Suprapubic skin (tissue), 4 donors: ENCODE measurements around the gene UQCC5. TPM values are rescaled to one million over a fixed set of nuclear protein-coding genes. Genes with fewer than 3 reads are reported as not detected.

Experiments used
- DNase-seq, 2 donors: peaks; one replicate each; pipeline ENCODE4 v3.0.0-alpha.2; 2019; ENCODE audit warnings: low spot score in 2 of 2
- H3K27ac ChIP-seq: fragments of 200-600 bp; sonication (generic); one replicate; pipeline ENCODE4 v1.5.1; 2019
- H3K27me3 ChIP-seq: fragments of 200-600 bp; sonication (generic); one replicate; pipeline ENCODE4 v1.5.1; 2019
- H3K36me3 ChIP-seq: fragments of 200-600 bp; sonication (generic); one replicate; pipeline ENCODE4 v1.5.1; 2019
- H3K4me1 ChIP-seq: fragments of 200-600 bp; sonication (generic); one replicate; pipeline ENCODE4 v1.5.1; 2019
- H3K4me3 ChIP-seq: fragments of 200-600 bp; sonication (generic); one replicate; pipeline ENCODE4 v1.5.1; 2019; ENCODE audit warnings: mild to moderate bottlenecking
- H3K9me3 ChIP-seq: fragments of 200-600 bp; sonication (generic); one replicate; pipeline ENCODE4 v1.5.1; 2019
- EP300 ChIP-seq: sonication (generic); formaldehyde crosslinking; IDR thresholded peaks from one replicate; pipeline ENCODE4 v1.6.1; 2017; ENCODE audit warnings: antibody characterized with exemption
- POLR2A ChIP-seq, 2 donors: fragments of 450-650 bp; IDR thresholded peaks; one replicate each; pipeline ENCODE4 v1.6.1; 2017; ENCODE audit warnings: antibody characterized with exemption in 2 of 2, mild to moderate bottlenecking in 2 of 2, moderate library complexity in 2 of 2
- POLR2AphosphoS5 ChIP-seq, 3 donors: sonication (generic); formaldehyde crosslinking; IDR thresholded peaks; one replicate each; pipeline ENCODE4 v1.6.1; 2017; ENCODE audit warnings: antibody characterized with exemption in 3 of 3
- WGBS: methylation state at CpG from one replicate; pipeline ENCODE4 v1.1.5; 2018; 5-methylcytosine and 5-hydroxymethylcytosine counted together
- total RNA-seq, 4 donors: library from RNA; depleted of rRNA; stranded (reverse); fragments of >200 nt; gene quantifications; one replicate each; pipeline ENCODE4 v1.1.0, GENCODE V29; 2016
- TF ChIP-seq, protein P1 (sequence below), 2 donors: fragments of 200-600 bp in 1 of 2; fragments of 450-650 bp in 1 of 2; sonication (generic) in 1 of 2; IDR thresholded peaks; one replicate each; pipeline ENCODE4 v1.5.1; 2016 to 2019; ENCODE audit warnings: antibody characterized with exemption in 2 of 2, mild to moderate bottlenecking in 1 of 2, moderate library complexity in 1 of 2

UQCC5 gene
- total RNA-seq, 4 donors from 2014 or later, result 0.68 to 4.0 (median 1.2) TPM

DNA sequence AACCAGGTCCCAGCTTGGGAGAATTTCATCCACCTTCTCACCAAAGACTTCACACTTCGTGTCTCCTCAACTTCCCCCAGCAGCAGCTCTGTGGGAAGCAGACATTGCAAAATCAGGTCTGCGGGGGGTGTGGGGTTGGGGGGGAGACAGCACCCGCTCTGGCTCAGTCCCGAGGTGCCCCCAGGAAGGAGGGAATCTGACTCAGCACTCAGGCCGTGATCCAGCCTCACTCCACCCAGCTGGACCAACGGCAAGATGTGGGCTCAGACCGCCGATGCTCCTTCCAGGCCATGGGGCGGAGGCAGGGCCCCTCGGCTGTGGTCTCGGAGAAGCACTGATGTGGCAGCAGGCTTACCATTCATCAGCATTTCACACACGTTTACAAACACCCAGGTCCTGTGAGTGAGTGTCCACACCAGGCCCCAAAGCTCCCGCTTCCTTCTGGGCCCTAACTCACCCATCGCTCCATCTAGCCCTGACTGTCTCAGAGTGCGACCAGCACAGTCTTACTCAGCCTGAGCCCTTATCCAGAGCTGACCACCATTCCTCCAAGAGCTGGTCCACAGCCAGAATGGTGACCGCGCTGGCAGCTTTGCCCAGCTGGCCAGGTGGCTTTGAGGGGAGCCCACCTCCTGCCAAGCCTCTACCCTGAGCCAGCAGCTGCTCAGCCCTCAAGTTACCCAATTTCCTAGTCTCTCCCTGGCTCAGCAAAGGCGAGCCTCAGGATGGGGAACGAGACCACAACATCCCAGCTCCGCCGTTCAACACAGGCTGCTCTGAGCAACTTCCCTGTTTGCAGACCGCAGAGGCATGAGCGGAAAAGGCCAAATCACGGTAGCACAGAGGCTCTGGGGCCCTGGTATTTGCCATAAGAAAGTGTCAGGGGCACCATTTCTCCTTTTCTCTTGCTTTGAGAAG, 38.0 kb upstream of the UQCC5 start:
- no peaks in the 10 kb centered on the region for H3K27me3 ChIP-seq
- no peak for DNase-seq
- TF ChIP-seq, protein P1, sequence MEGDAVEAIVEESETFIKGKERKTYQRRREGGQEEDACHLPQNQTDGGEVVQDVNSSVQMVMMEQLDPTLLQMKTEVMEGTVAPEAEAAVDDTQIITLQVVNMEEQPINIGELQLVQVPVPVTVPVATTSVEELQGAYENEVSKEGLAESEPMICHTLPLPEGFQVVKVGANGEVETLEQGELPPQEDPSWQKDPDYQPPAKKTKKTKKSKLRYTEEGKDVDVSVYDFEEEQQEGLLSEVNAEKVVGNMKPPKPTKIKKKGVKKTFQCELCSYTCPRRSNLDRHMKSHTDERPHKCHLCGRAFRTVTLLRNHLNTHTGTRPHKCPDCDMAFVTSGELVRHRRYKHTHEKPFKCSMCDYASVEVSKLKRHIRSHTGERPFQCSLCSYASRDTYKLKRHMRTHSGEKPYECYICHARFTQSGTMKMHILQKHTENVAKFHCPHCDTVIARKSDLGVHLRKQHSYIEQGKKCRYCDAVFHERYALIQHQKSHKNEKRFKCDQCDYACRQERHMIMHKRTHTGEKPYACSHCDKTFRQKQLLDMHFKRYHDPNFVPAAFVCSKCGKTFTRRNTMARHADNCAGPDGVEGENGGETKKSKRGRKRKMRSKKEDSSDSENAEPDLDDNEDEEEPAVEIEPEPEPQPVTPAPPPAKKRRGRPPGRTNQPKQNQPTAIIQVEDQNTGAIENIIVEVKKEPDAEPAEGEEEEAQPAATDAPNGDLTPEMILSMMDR (IDR thresholded peaks at IDR 0.05), result no peak
- TF ChIP-seq EP300, result no peak
- TF ChIP-seq POLR2A (IDR thresholded peaks at IDR 0.05), result no peak
- no peak for TF ChIP-seq POLR2AphosphoS5 (IDR thresholded peaks at IDR 0.05)
- H3K27ac ChIP-seq, result peak overlapping the region; percentile 31
- peaks cover under 1% of the 10 kb centered on the region for H3K36me3 ChIP-seq
- H3K4me3 ChIP-seq, result no peak overlapping the region
- WGBS, result 72% methylated on average over 19 of the region's 24 CpGs
- H3K9me3 ChIP-seq, result no peaks in the 10 kb centered on the region
- peaks cover 34% of the 10 kb centered on the region for H3K4me1 ChIP-seq

DNA sequence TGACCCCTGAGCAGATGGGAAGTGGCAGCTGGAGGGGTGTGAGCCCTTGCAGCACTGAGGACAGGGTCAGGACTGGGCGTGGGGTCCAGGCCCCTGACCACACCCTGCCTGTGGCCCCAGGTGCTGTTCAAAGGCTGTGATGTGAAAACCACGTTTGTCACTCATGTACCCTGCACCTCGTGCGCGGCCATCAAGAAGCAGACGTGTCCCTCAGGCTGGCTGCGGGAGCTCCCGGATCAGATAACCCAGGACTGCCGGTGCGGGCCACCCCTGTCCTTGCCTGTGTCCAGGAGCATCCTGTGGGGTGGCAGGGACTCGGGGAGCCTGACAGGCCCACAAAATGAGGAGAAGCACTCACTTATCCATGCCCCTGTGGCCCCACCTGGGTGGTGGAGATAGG, 35.4 kb upstream of the UQCC5 start:
- 73% methylated on average over 9 of the region's 11 CpGs for WGBS
- TF ChIP-seq, protein P1 (IDR thresholded peaks at IDR 0.05), result no peak
- TF ChIP-seq POLR2AphosphoS5 (IDR thresholded peaks at IDR 0.05) (no peak), POLR2A (IDR thresholded peaks at IDR 0.05) (no peak), EP300 (no peak)
- Histone ChIP-seq H3K27me3 (no peaks in the 10 kb centered on the region), H3K4me3 (no peak overlapping the region), H3K9me3 (no peaks in the 10 kb centered on the region), H3K36me3 (no peaks in the 10 kb centered on the region), H3K27ac (no peak overlapping the region), H3K4me1 (peaks cover 14% of the 10 kb centered on the region)
- DNase-seq, result no peak

DNA sequence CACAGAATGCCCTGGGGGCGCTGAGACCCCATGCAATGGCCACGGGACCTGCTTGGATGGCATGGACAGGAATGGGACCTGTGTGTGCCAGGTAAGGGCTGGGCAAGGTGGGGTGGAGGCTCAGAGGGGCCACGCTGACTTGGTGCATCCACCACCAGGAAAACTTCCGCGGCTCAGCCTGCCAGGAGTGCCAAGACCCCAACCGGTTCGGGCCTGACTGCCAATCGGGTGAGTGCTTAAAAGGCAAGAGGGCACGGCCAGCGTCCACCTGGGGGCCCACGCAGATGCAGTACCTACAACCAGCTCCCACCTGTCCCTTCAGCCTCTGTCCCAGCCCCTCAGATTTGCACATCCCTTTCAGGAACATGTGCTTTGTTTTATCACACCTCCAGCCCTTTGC, 34.4 kb upstream of the UQCC5 start:
- no peaks in the 10 kb centered on the region for H3K36me3 ChIP-seq
- TF ChIP-seq, protein P1 (IDR thresholded peaks at IDR 0.05), result no peak
- TF ChIP-seq EP300 (no peak), POLR2A (IDR thresholded peaks at IDR 0.05) (no peak), POLR2AphosphoS5 (IDR thresholded peaks at IDR 0.05) (no peak)
- no peak overlapping the region for H3K4me3 ChIP-seq
- H3K4me1 ChIP-seq, result peaks cover 10% of the 10 kb centered on the region
- no peaks in the 10 kb centered on the region for H3K9me3 ChIP-seq
- WGBS, result 87% methylated on average over 11 of the region's 11 CpGs
- H3K27ac ChIP-seq, result no peak overlapping the region
- DNase-seq, result no peak
- H3K27me3 ChIP-seq, result no peaks in the 10 kb centered on the region

DNA sequence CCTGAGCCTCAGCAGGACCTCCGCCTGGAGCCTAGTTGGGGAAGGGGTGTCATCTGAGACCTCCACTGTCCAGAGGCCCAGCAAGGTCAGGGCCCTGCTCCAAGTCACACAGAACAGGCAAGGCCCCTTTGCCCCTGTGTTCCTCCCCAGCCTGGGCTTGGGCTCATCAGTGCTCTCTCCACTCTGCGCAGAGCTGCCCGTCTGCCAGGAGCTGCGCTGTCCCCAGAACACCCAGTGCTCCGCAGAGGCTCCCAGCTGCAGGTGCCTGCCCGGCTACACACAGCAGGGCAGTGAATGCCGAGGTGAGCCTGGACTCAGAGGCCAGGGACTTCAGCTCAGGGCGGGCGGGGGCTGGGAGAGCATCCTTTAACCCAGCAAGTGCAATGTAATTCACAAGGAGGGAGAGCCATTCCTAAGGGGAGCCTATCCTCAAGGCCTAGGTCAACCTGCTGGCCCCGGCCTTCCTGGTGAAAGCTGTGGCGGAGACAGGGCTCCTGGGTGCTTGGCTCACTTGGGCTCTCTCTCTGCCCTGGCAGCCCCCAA, 33.5 kb upstream of the UQCC5 start:
- no peak for DNase-seq
- H3K4me3 ChIP-seq, result no peak overlapping the region
- no peaks in the 10 kb centered on the region for H3K36me3 ChIP-seq
- H3K27ac ChIP-seq, result no peak overlapping the region
- TF ChIP-seq, protein P1 (IDR thresholded peaks at IDR 0.05), result no peak
- TF ChIP-seq EP300 (no peak), POLR2AphosphoS5 (IDR thresholded peaks at IDR 0.05) (no peak), POLR2A (IDR thresholded peaks at IDR 0.05) (no peak)
- no peaks in the 10 kb centered on the region for H3K9me3 ChIP-seq
- H3K27me3 ChIP-seq, result no peaks in the 10 kb centered on the region
- H3K4me1 ChIP-seq, result peaks cover 7% of the 10 kb centered on the region
- 87% methylated on average over 3 of the region's 11 CpGs for WGBS

DNA sequence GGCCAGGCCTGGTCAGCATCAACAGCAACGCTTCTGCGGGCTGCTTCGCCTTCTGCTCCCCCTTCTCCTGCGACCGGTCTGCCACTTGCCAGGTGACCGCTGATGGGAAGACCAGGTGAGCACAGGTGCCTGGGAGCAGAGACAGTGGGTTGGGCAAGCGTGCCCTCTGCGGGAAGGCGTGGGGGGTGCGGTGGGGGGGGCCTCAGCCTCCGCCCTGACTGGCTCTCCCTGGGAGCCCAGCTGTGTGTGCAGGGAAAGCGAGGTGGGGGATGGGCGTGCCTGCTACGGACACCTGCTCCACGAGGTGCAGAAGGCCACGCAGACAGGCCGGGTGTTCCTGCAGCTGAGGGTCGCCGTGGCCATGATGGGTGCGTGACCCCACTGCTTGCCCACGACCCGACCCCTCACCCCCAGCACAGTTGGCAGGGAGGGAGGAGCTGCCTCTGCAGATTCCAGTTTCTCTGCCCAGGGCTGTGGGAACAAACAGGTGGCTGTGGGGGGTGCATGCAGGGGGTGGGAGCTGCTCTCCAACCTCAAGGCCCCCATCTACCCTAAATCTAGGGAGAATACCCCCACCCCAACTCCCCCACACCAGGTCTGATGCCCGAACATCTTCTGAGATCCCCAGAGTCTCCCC, 32.5 kb upstream of the UQCC5 start:
- 92% methylated on average over 7 of the region's 23 CpGs for WGBS

More for the DNA sequence above, 32.5 kb upstream of the UQCC5 start:
- Histone ChIP-seq H3K27me3 (no peaks in the 10 kb centered on the region), H3K4me1 (no peaks in the 10 kb centered on the region), H3K9me3 (no peaks in the 10 kb centered on the region), H3K4me3 (no peak overlapping the region), H3K27ac (no peak overlapping the region), H3K36me3 (no peaks in the 10 kb centered on the region)
- TF ChIP-seq POLR2A (IDR thresholded peaks at IDR 0.05) (no peak), POLR2AphosphoS5 (IDR thresholded peaks at IDR 0.05) (no peak), EP300 (no peak)
- TF ChIP-seq, protein P1 (IDR thresholded peaks at IDR 0.05), result no peak
- DNase-seq, result no peak
